ENCODE results near the gene FBXO31. TPM values are rescaled to one million over a fixed set of nuclear protein-coding genes. Genes with fewer than 3 reads are reported as not detected.

The FBXO31 gene
- total RNA-seq, 1 experiment from 2014 or later = 17.1 TPM

- Histone ChIP-seq H3K27ac (ENCODE audit: low read length) (no peak overlapping the region), H3K4me2 (ENCODE audit: low read depth, low read length, poor library complexity, severe bottlenecking) (no peak overlapping the region), H3K79me2 (ENCODE audit: low read length) (no peaks in the 10 kb centered on the region), H3K4me3 (ENCODE audit: low read length) (no peak overlapping the region), H4K20me1 (ENCODE audit: insufficient read depth, low read depth, low read length) (0 out of 2 replicates have a peak, but pooled peaks cover 5% of the 10 kb centered on the region), H3K9me3 (ENCODE audit: low read length) (no peaks in the 10 kb centered on the region), H3K27me3 (ENCODE audit: low read length) (no peaks in the 10 kb centered on the region), H3K9ac (ENCODE audit: low read length) (no peak overlapping the region), H2AFZ (ENCODE audit: low read length) (no peak overlapping the region), H3K4me1 (ENCODE audit: low read length) (no peaks in the 10 kb centered on the region), H3K36me3 (ENCODE audit: insufficient read depth, low read length) (peaks cover 9% of the 10 kb centered on the region), H3K9me2 (replicated peaks; ENCODE audit: insufficient read depth, low read length) (no peaks in the 10 kb centered on the region)
- no peak for DNase-seq
Observed at GRCh38 chr16:87407511-87408112, 24.0 kb upstream of the FBXO31 start.

GRCh38 chr16:87406495-87407088 is 23.0 kb upstream of the FBXO31 start:
- H3K36me3 ChIP-seq (ENCODE audit: insufficient read depth, low read length) = peaks cover 9% of the 10 kb centered on the region
- no peak overlapping the region for H3K9ac ChIP-seq (ENCODE audit: low read length)
- no peaks in the 10 kb centered on the region for H3K9me2 ChIP-seq (replicated peaks; ENCODE audit: insufficient read depth, low read length)
- no peaks in the 10 kb centered on the region for H3K4me1 ChIP-seq (ENCODE audit: low read length)
- H3K4me3 ChIP-seq (ENCODE audit: low read length) = no peak overlapping the region
- DNase-seq = no peak
- no peak overlapping the region for H3K27ac ChIP-seq (ENCODE audit: low read length)
- no peaks in the 10 kb centered on the region for H3K79me2 ChIP-seq (ENCODE audit: low read length)
- H2AFZ ChIP-seq (ENCODE audit: low read length) = no peak overlapping the region
- H3K27me3 ChIP-seq (ENCODE audit: low read length) = no peaks in the 10 kb centered on the region
- no peak overlapping the region for H3K4me2 ChIP-seq (ENCODE audit: low read depth, low read length, poor library complexity, severe bottlenecking)
- H4K20me1 ChIP-seq (ENCODE audit: insufficient read depth, low read depth, low read length) = 0 out of 2 replicates have a peak, but pooled peaks cover 5% of the 10 kb centered on the region
- H3K9me3 ChIP-seq (ENCODE audit: low read length) = no peaks in the 10 kb centered on the region

DNA sequence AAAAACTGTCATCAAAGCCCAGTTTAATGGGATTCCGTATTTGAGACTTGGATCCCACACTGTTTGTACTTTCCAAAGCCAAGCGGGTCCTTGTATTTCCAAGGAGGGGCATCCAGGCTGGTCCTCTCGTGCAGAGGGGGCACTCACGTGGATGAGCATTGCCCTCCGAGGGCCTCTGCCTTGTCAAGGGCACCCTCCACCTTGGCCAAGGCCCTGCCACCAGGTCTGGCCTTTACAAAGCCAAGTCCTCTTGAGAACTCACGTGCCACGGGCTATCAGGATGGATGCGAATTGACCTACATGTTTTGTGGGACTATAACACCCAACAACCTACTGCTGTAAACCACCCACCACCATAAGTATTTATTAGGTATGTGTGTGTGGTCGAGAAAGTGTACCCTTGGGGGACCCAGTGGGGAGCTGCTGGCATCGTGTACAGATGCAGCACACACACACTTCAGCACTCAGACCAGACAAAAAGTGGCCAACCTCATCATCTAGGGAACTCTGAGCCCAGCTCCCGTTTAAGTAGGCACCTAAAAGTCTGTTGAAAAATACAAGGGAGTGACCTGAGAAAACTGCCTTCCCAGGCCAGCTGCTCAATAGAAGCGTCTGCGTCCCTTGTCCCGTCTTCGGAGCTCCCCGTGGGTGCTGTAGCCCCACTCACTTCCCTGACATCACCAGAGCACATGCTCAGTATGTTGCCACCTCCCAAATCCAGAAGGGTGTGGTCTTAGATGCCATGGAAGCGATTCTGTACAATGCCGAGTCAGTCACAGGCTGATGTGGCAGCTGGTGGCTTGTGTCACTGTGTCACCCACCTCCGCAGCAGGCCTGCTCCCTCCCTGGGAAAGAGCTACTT is 21.4 kb upstream of the FBXO31 start:
- Histone ChIP-seq H3K27ac (ENCODE audit: low read length) (no peak overlapping the region), H3K36me3 (ENCODE audit: insufficient read depth, low read length) (peaks cover 13% of the 10 kb centered on the region), H2AFZ (ENCODE audit: low read length) (no peak overlapping the region), H3K79me2 (ENCODE audit: low read length) (no peaks in the 10 kb centered on the region), H3K9me2 (replicated peaks; ENCODE audit: insufficient read depth, low read length) (no peaks in the 10 kb centered on the region), H3K4me2 (ENCODE audit: low read depth, low read length, poor library complexity, severe bottlenecking) (no peak overlapping the region), H3K9me3 (ENCODE audit: low read length) (no peaks in the 10 kb centered on the region), H3K4me3 (ENCODE audit: low read length) (no peak overlapping the region), H3K4me1 (ENCODE audit: low read length) (no peaks in the 10 kb centered on the region), H4K20me1 (ENCODE audit: insufficient read depth, low read depth, low read length) (0 out of 2 replicates have a peak, but pooled peaks cover 5% of the 10 kb centered on the region), H3K9ac (ENCODE audit: low read length) (no peak overlapping the region), H3K27me3 (ENCODE audit: low read length) (no peaks in the 10 kb centered on the region)
- DNase-seq = no peak

GRCh38 chr16:87395181-87395842 is 11.7 kb upstream of the FBXO31 start:
- Histone ChIP-seq H3K27ac (ENCODE audit: low read length) (no peak overlapping the region), H3K4me2 (ENCODE audit: low read depth, low read length, poor library complexity, severe bottlenecking) (no peak overlapping the region), H3K4me1 (ENCODE audit: low read length) (peaks cover 19% of the 10 kb centered on the region), H3K9ac (ENCODE audit: low read length) (no peak overlapping the region), H4K20me1 (ENCODE audit: insufficient read depth, low read depth, low read length) (peaks cover 25% of the 10 kb centered on the region; the same call in 1 of the 2 replicates), H3K79me2 (ENCODE audit: low read length) (peaks cover 74% of the 10 kb centered on the region), H3K9me2 (replicated peaks; ENCODE audit: insufficient read depth, low read length) (no peaks in the 10 kb centered on the region), H2AFZ (ENCODE audit: low read length) (no peak overlapping the region), H3K27me3 (ENCODE audit: low read length) (no peaks in the 10 kb centered on the region), H3K4me3 (ENCODE audit: low read length) (no peak overlapping the region), H3K36me3 (ENCODE audit: insufficient read depth, low read length) (peaks cover 9% of the 10 kb centered on the region), H3K9me3 (ENCODE audit: low read length) (no peaks in the 10 kb centered on the region)
- no peak for DNase-seq

DNA sequence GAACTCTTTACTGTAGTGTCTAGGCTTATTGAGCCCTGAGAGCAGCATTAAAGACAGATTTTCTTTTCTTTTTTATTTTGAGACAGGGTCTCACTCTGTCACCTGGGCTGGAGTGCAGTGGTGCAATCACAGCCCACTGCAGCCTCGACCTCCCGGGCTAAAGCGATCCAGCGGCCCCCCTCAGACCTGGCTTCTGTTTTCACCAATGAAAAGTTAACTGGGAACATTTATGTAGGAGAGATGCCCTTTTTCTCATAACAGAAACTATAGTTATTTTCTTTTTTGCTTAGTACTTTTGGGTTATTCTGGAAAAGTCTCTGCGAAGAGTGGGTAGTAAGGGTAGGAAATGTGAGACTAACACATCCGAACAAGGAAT is 10.1 kb upstream of the FBXO31 start:
- peak overlapping the region; percentile 79 for H3K9ac ChIP-seq (ENCODE audit: low read length)

GRCh38 chr16:87392821-87393679 is 9.5 kb upstream of the FBXO31 start:
- H3K36me3 ChIP-seq (ENCODE audit: insufficient read depth, low read length) = no peaks in the 10 kb centered on the region; the same call in 1 of the 2 replicates
- peaks cover 35% of the 10 kb centered on the region for H3K4me1 ChIP-seq (ENCODE audit: low read length)
- peaks cover 61% of the 10 kb centered on the region for H3K79me2 ChIP-seq (ENCODE audit: low read length)
- peak overlapping the region; percentile 22; the same call in 1 of the 2 replicates for H3K27ac ChIP-seq (ENCODE audit: low read length)
- H3K9me2 ChIP-seq (replicated peaks; ENCODE audit: insufficient read depth, low read length) = no peaks in the 10 kb centered on the region
- H3K4me3 ChIP-seq (ENCODE audit: low read length) = peak overlapping the region; percentile 85
- peak; percentile 70 for DNase-seq
- peak overlapping the region; percentile 94 for H3K4me2 ChIP-seq (ENCODE audit: low read depth, low read length, poor library complexity, severe bottlenecking)
- no peaks in the 10 kb centered on the region for H3K9me3 ChIP-seq (ENCODE audit: low read length)
- no peak overlapping the region for H2AFZ ChIP-seq (ENCODE audit: low read length)
- H3K27me3 ChIP-seq (ENCODE audit: low read length) = no peaks in the 10 kb centered on the region
- H3K9ac ChIP-seq (ENCODE audit: low read length) = peak overlapping the region; percentile 79
- H4K20me1 ChIP-seq (ENCODE audit: insufficient read depth, low read depth, low read length) = peaks cover 25% of the 10 kb centered on the region; the same call in 1 of the 2 replicates

More for the DNA sequence above, 10.1 kb upstream of the FBXO31 start:
- Histone ChIP-seq H2AFZ (ENCODE audit: low read length) (no peak overlapping the region), H3K27me3 (ENCODE audit: low read length) (no peaks in the 10 kb centered on the region), H3K27ac (ENCODE audit: low read length) (no peak overlapping the region; the same call in 1 of the 2 replicates), H4K20me1 (ENCODE audit: insufficient read depth, low read depth, low read length) (peaks cover 25% of the 10 kb centered on the region; the same call in 1 of the 2 replicates), H3K4me1 (ENCODE audit: low read length) (peaks cover 29% of the 10 kb centered on the region), H3K79me2 (ENCODE audit: low read length) (peaks cover 67% of the 10 kb centered on the region), H3K4me3 (ENCODE audit: low read length) (peak overlapping the region; percentile 85), H3K9me3 (ENCODE audit: low read length) (no peaks in the 10 kb centered on the region), H3K9me2 (replicated peaks; ENCODE audit: insufficient read depth, low read length) (no peaks in the 10 kb centered on the region), H3K4me2 (ENCODE audit: low read depth, low read length, poor library complexity, severe bottlenecking) (peak overlapping the region; percentile 94), H3K36me3 (ENCODE audit: insufficient read depth, low read length) (peaks cover under 1% of the 10 kb centered on the region; the same call in 1 of the 2 replicates)
- DNase-seq = no peak

DNA sequence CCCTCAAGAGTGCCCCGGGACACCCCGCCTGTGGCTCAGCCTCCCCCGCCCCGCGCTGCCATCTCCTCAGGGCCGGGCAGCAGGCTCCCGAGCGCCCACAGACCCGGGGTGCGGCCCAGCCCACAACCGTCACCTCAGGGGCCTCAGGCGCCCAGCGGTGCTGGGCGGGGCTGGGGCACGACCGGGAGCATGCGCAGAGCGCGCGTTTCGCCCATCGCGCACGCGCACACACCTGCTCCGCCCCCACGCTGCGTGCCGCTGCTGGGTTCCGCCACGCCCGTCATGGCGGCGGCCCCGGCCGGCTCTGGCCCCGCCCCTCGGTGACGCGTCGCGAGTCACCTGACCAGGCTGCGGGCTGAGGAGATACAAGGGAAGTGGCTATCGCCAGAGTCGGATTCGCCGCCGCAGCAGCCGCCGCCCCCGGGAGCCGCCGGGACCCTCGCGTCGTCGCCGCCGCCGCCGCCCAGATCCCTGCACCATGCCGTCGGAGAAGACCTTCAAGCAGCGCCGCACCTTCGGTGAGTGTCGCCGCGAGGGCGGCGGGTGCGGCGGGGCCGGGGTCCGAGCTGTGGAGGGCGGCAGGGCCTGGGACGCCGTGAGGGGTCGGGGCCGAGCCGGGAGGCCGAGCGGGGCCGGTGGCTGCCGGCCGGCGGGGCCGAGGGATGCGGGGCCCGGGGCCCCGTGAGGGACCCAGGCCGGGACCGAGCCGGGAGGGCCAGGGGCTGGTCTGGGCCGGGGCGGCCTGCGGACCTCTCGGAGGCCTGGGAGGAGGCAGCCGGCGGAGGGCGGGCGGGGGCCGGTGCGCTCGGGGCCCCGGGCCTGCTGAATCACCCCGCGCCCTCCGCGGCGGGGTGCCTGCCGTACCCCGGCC is 8.6 kb upstream of the FBXO31 start, which contains the start of gene MAP1LC3B:
Gene MAP1LC3B (plus strand): TSS at position 387 of the 871 bp plus-strand sequence. CDS start 92 bp downstream, at position 479.
- H3K36me3 ChIP-seq (ENCODE audit: insufficient read depth, low read length) = no peaks in the 10 kb centered on the region; the same call in 1 of the 2 replicates
- no peak within 1 kb of the TSS for H2AFZ ChIP-seq (ENCODE audit: low read length)
- H3K4me2 ChIP-seq (ENCODE audit: low read depth, low read length, poor library complexity, severe bottlenecking) = peak within 1 kb of the TSS; percentile 94
- peak within 1 kb of the TSS; percentile 93 for H3K9ac ChIP-seq (ENCODE audit: low read length)
- H3K27me3 ChIP-seq (ENCODE audit: low read length) = no peaks in the 10 kb centered on the region
- H3K9me2 ChIP-seq (replicated peaks; ENCODE audit: insufficient read depth, low read length) = no peaks in the 10 kb centered on the region
- H3K79me2 ChIP-seq (ENCODE audit: low read length) = peaks cover 53% of the 10 kb centered on the region
- H3K9me3 ChIP-seq (ENCODE audit: low read length) = no peaks in the 10 kb centered on the region
- peaks cover 44% of the 10 kb centered on the region for H3K4me1 ChIP-seq (ENCODE audit: low read length)
- peak within 1 kb of the TSS; percentile 85 for H3K4me3 ChIP-seq (ENCODE audit: low read length)
- H4K20me1 ChIP-seq (ENCODE audit: insufficient read depth, low read depth, low read length) = peaks cover 20% of the 10 kb centered on the region; the same call in 1 of the 2 replicates
- DNase-seq = peak; percentile 98
- peak within 1 kb of the TSS; percentile 67 for H3K27ac ChIP-seq (ENCODE audit: low read length)

Data from Karpas-422 (cell line).